ENCODE measurements around the gene SFTPB.

GRCh38 chr2:85661139-85661858 is 6.7 kb downstream of the SFTPB start:
- no peak for TF ChIP-seq CTCF (IDR thresholded peaks at IDR 0.05; ENCODE audit: low read depth, low read length, missing input control)
- no peak for TF ChIP-seq RXRA (IDR thresholded peaks at IDR 0.05)
- TF ChIP-seq, protein P1, sequence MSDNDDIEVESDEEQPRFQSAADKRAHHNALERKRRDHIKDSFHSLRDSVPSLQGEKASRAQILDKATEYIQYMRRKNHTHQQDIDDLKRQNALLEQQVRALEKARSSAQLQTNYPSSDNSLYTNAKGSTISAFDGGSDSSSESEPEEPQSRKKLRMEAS (IDR thresholded peaks at IDR 0.05) = no peak
- TF ChIP-seq GABPA (IDR thresholded peaks at IDR 0.05 in 1 of 2, conservative IDR thresholded peaks at IDR 0.05 in 1 of 2) = no peak
- no peak for TF ChIP-seq YY1 (IDR thresholded peaks at IDR 0.05)
- TF ChIP-seq, protein P2, sequence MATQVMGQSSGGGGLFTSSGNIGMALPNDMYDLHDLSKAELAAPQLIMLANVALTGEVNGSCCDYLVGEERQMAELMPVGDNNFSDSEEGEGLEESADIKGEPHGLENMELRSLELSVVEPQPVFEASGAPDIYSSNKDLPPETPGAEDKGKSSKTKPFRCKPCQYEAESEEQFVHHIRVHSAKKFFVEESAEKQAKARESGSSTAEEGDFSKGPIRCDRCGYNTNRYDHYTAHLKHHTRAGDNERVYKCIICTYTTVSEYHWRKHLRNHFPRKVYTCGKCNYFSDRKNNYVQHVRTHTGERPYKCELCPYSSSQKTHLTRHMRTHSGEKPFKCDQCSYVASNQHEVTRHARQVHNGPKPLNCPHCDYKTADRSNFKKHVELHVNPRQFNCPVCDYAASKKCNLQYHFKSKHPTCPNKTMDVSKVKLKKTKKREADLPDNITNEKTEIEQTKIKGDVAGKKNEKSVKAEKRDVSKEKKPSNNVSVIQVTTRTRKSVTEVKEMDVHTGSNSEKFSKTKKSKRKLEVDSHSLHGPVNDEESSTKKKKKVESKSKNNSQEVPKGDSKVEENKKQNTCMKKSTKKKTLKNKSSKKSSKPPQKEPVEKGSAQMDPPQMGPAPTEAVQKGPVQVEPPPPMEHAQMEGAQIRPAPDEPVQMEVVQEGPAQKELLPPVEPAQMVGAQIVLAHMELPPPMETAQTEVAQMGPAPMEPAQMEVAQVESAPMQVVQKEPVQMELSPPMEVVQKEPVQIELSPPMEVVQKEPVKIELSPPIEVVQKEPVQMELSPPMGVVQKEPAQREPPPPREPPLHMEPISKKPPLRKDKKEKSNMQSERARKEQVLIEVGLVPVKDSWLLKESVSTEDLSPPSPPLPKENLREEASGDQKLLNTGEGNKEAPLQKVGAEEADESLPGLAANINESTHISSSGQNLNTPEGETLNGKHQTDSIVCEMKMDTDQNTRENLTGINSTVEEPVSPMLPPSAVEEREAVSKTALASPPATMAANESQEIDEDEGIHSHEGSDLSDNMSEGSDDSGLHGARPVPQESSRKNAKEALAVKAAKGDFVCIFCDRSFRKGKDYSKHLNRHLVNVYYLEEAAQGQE (IDR thresholded peaks at IDR 0.05) = no peak
- TF ChIP-seq JUND (IDR thresholded peaks at IDR 0.05) = no peak
- TF ChIP-seq SP1 (IDR thresholded peaks at IDR 0.05) = no peak
- TF ChIP-seq, protein P3, sequence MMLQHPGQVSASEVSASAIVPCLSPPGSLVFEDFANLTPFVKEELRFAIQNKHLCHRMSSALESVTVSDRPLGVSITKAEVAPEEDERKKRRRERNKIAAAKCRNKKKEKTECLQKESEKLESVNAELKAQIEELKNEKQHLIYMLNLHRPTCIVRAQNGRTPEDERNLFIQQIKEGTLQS (IDR thresholded peaks at IDR 0.05) = no peak
- no peak for TF ChIP-seq RAD21 (IDR thresholded peaks at IDR 0.05)
- TF ChIP-seq EGR1 (IDR thresholded peaks at IDR 0.05; ENCODE audit: low read depth in 2 of 2) = no peak
- TF ChIP-seq TAF1 (conservative IDR thresholded peaks at IDR 0.05) = no peak
- TF ChIP-seq NR2F2 (IDR thresholded peaks at IDR 0.05) = no peak

Data from liver (tissue), 3 donors.